ENCODE results near the gene NLGN1.

Gene NLGN1

DNA sequence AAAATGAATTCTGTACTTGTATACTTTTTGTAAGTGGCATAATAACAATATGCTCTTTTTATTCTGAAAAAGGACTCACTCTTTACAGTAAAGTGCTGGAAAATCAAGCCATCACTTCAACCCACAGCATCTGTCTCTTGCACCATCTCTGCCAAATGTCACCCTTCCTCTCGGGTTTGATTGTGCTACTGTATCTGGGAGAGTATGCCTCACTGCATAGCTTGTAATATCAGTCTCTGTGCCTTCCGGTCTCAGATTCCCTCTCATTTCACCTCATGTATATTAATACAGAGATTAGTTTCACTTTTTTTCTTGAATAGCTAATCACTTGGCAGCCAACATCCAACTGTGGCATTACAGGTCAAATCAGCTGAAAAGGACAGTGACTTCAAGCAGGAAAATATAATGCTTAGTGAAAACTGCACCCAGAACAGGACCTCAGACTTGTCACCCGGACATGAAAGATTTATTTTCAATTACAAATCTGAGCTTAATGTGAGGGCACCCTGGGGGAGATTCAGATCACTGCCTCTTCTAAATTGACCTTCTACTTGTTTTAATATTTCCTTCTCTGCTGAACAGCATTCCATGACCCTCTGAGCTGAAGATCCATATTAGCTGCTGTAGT lies 855.8 kb downstream of the NLGN1 start:
- Histone ChIP-seq H3K9me3 (ENCODE audit: control insufficient read depth, insufficient read depth, low read length) (peaks cover 5% of the 10 kb centered on the region; the same call in 1 of the 2 replicates), H3K4me3 (ENCODE audit: low read depth, low read length) (no peak overlapping the region), H3K36me3 (ENCODE audit: control insufficient read depth, insufficient read depth, low read length) (no peaks in the 10 kb centered on the region), H3K9ac (ENCODE audit: low read depth, low read length) (no peak overlapping the region), H3K4me1 (ENCODE audit: control insufficient read depth, insufficient read depth, low read length) (no peaks in the 10 kb centered on the region; the same call in 1 of the 2 replicates), H3K27ac (ENCODE audit: low read depth, low read length) (no peak overlapping the region), H3K27me3 (ENCODE audit: control insufficient read depth, insufficient read depth, low read length) (no peaks in the 10 kb centered on the region)

DNA sequence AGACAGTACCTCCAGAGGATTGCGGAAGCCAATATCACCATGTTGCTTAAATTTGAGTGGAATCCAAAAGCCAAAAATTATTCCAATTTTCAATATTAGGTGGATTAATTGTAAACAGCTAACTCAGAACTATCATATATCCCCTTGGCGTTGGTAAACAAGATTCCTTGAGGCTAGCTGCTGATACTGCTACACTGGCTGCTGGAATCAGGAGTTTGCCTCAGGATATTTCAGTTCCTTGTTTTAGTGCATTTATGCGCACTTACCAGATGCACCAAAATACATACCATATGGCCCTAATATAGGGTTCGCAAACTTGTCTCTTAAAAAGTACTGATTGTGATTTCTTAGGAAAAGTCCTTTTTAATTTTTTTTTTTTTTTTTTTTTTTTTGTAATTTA lies 856.4 kb downstream of the NLGN1 start:
- H3K27me3 ChIP-seq (ENCODE audit: control insufficient read depth, insufficient read depth, low read length): no peaks in the 10 kb centered on the region
- H3K4me3 ChIP-seq (ENCODE audit: low read depth, low read length): no peak overlapping the region
- H3K36me3 ChIP-seq (ENCODE audit: control insufficient read depth, insufficient read depth, low read length): no peaks in the 10 kb centered on the region
- H3K9ac ChIP-seq (ENCODE audit: low read depth, low read length): no peak overlapping the region
- H3K27ac ChIP-seq (ENCODE audit: low read depth, low read length): no peak overlapping the region
- H3K4me1 ChIP-seq (ENCODE audit: control insufficient read depth, insufficient read depth, low read length): no peaks in the 10 kb centered on the region; the same call in 1 of the 2 replicates
- peaks cover 5% of the 10 kb centered on the region; the same call in 1 of the 2 replicates for H3K9me3 ChIP-seq (ENCODE audit: control insufficient read depth, insufficient read depth, low read length)

DNA sequence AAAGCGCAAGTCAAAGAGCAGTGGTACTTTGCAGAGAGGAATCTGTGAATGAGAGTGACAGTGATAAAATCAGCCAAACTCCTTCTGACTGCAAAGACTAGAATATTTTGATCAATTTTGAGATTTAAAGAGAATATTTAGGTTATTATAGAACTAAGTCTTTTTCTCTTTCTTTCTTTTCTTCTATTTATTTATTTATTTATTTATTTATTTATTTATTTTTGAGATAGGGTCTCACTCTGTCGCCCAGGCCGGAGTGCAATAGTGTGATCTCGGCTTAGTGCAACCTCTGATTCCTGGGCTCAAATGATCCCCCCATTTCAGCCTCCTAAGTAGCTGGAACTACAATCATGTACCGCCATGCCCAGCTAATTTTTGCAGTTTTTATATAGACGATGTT lies 857.9 kb downstream of the NLGN1 start:
- no peaks in the 10 kb centered on the region; the same call in 1 of the 2 replicates for H3K4me1 ChIP-seq (ENCODE audit: control insufficient read depth, insufficient read depth, low read length)
- H3K9me3 ChIP-seq (ENCODE audit: control insufficient read depth, insufficient read depth, low read length): peaks cover 5% of the 10 kb centered on the region; the same call in 1 of the 2 replicates
- no peak overlapping the region for H3K4me3 ChIP-seq (ENCODE audit: low read depth, low read length)
- no peak overlapping the region for H3K9ac ChIP-seq (ENCODE audit: low read depth, low read length)
- no peaks in the 10 kb centered on the region for H3K27me3 ChIP-seq (ENCODE audit: control insufficient read depth, insufficient read depth, low read length)
- no peaks in the 10 kb centered on the region for H3K36me3 ChIP-seq (ENCODE audit: control insufficient read depth, insufficient read depth, low read length)
- no peak overlapping the region for H3K27ac ChIP-seq (ENCODE audit: low read depth, low read length)

DNA sequence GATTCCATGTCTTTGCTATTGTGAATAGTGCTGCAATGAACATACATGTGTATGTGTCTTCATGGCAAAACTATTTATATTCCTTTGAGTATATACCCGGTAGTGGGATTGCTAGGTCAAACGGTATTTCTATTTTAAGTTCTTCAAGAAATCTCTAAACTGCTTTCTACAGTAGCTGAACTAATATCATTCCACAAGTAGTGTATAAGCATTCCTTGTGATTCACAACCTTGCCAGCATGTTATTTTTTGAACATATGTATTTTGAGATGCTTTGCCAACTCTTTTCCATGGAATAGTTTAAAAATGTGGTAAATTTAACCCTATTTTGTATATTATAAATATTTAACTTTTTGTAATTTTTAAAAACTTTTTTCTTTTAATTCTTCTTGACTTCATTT lies 868.9 kb downstream of the NLGN1 start:
- no peak overlapping the region for H3K4me3 ChIP-seq (ENCODE audit: low read depth, low read length)
- no peaks in the 10 kb centered on the region for H3K9me3 ChIP-seq (ENCODE audit: control insufficient read depth, insufficient read depth, low read length)
- no peaks in the 10 kb centered on the region for H3K4me1 ChIP-seq (ENCODE audit: control insufficient read depth, insufficient read depth, low read length)
- H3K9ac ChIP-seq (ENCODE audit: low read depth, low read length): no peak overlapping the region
- H3K36me3 ChIP-seq (ENCODE audit: control insufficient read depth, insufficient read depth, low read length): no peaks in the 10 kb centered on the region
- H3K27me3 ChIP-seq (ENCODE audit: control insufficient read depth, insufficient read depth, low read length): no peaks in the 10 kb centered on the region
- H3K27ac ChIP-seq (ENCODE audit: low read depth, low read length): no peak overlapping the region

DNA sequence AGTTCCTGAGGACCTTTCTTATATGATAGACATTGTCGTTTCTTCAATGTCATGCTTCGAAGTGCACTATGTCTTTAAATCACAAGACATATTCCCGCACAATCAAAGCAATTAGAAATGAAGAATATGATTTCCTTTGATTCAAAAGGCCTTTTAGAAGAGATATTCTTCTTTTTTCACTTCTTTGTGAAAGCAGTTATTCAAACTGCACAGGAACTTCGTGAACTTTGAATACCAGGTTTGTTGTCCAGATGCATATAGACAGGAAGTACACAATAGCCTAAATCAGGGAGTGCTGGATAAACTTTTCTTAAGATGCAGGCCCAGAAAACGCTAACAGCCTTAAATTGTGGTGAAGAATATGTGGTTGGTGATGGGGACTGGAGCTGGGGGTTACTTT lies 870.5 kb downstream of the NLGN1 start:
- Histone ChIP-seq H3K4me3 (ENCODE audit: low read depth, low read length) (no peak overlapping the region), H3K9ac (ENCODE audit: low read depth, low read length) (no peak overlapping the region), H3K36me3 (ENCODE audit: control insufficient read depth, insufficient read depth, low read length) (no peaks in the 10 kb centered on the region), H3K4me1 (ENCODE audit: control insufficient read depth, insufficient read depth, low read length) (no peaks in the 10 kb centered on the region), H3K27ac (ENCODE audit: low read depth, low read length) (no peak overlapping the region), H3K27me3 (ENCODE audit: control insufficient read depth, insufficient read depth, low read length) (no peaks in the 10 kb centered on the region), H3K9me3 (ENCODE audit: control insufficient read depth, insufficient read depth, low read length) (no peaks in the 10 kb centered on the region)

DNA sequence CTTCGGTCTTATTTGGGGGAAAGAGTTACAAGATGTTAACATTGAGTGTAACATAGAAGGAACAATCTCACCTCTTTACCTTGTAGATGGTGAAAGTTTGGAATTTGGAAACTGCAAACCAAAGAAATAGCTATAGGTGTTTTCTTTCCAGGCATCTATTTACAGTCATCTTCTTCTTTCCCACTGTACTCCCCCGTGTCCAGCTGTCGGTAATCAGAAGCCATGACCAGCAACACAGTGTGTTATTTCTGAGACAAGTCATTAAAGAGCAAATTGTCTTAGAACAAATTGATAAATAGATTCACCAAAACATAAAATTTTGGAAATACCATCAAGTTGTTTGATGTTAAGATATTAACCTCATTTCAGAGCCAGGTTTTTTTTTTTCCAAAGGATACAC lies 871.0 kb downstream of the NLGN1 start:
- no peak overlapping the region for H3K4me3 ChIP-seq (ENCODE audit: low read depth, low read length)
- H3K9ac ChIP-seq (ENCODE audit: low read depth, low read length): no peak overlapping the region
- no peak overlapping the region for H3K27ac ChIP-seq (ENCODE audit: low read depth, low read length)
- H3K27me3 ChIP-seq (ENCODE audit: control insufficient read depth, insufficient read depth, low read length): no peaks in the 10 kb centered on the region
- H3K9me3 ChIP-seq (ENCODE audit: control insufficient read depth, insufficient read depth, low read length): no peaks in the 10 kb centered on the region
- no peaks in the 10 kb centered on the region for H3K4me1 ChIP-seq (ENCODE audit: control insufficient read depth, insufficient read depth, low read length)
- H3K36me3 ChIP-seq (ENCODE audit: control insufficient read depth, insufficient read depth, low read length): no peaks in the 10 kb centered on the region

DNA sequence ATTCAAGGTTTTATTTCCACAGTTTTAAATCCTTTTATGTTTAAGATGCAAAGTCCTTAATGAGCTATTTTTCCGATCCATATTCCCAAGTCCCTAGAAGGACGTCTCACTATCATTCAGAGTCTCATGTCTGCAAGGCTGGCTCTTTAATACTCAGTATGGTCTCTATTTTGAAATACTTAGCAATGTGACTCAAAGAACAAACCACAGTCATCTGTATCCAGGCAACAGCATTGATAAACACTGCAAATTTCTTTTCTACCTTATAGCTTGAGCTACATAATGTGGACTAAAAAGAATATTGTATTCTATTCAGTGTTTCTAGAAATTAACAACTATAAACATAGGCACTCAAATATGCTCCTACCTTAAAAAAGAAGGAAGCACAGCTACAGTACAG lies 873.3 kb downstream of the NLGN1 start:
- H3K36me3 ChIP-seq (ENCODE audit: control insufficient read depth, insufficient read depth, low read length): no peaks in the 10 kb centered on the region
- no peak overlapping the region for H3K27ac ChIP-seq (ENCODE audit: low read depth, low read length)
- no peak overlapping the region for H3K9ac ChIP-seq (ENCODE audit: low read depth, low read length)
- H3K4me1 ChIP-seq (ENCODE audit: control insufficient read depth, insufficient read depth, low read length): peaks cover 7% of the 10 kb centered on the region
- H3K4me3 ChIP-seq (ENCODE audit: low read depth, low read length): no peak overlapping the region
- no peaks in the 10 kb centered on the region for H3K9me3 ChIP-seq (ENCODE audit: control insufficient read depth, insufficient read depth, low read length)
- H3K27me3 ChIP-seq (ENCODE audit: control insufficient read depth, insufficient read depth, low read length): no peaks in the 10 kb centered on the region

DNA sequence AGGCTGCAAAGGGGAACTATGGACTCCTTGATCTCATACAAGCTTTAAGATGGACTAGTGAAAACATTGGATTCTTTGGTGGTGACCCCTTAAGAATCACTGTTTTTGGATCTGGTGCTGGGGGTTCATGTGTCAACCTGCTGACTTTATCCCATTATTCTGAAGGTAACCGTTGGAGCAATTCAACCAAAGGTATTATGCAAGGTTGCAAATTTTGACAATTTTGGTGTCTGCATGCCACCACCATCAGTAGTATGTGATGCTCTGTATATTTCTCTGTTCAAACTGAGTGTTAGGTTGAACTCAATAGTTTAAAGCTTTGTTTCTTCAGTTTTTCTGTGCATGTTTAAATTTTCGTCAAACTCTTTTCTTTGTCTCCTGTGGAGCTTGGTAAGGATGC lies 877.8 kb downstream of the NLGN1 start:
- Histone ChIP-seq H3K9me3 (ENCODE audit: control insufficient read depth, insufficient read depth, low read length) (no peaks in the 10 kb centered on the region), H3K4me1 (ENCODE audit: control insufficient read depth, insufficient read depth, low read length) (peaks cover 9% of the 10 kb centered on the region), H3K4me3 (ENCODE audit: low read depth, low read length) (no peak overlapping the region), H3K27me3 (ENCODE audit: control insufficient read depth, insufficient read depth, low read length) (no peaks in the 10 kb centered on the region), H3K9ac (ENCODE audit: low read depth, low read length) (no peak overlapping the region), H3K27ac (ENCODE audit: low read depth, low read length) (no peak overlapping the region), H3K36me3 (ENCODE audit: control insufficient read depth, insufficient read depth, low read length) (no peaks in the 10 kb centered on the region)

DNA sequence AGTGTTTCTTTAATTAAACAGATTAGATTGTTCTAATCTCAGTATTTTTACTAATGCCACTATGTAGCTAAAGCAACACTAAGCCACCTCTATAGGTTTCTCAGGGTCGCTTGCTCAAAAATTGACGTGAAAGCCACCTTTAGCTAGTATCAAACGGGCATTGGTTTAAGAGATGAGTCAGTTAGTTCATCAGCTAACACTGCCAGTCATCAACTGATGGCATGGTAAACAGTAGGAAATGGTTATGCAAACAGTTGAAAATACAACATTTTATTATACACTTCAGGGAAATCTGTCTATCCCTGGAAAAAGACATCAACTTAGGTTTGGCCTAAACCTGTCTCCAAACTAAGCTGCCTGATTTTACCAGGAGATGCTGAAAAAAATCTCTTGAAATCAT lies 879.3 kb downstream of the NLGN1 start:
- H3K4me1 ChIP-seq (ENCODE audit: control insufficient read depth, insufficient read depth, low read length): peaks cover 9% of the 10 kb centered on the region
- no peak overlapping the region for H3K27ac ChIP-seq (ENCODE audit: low read depth, low read length)
- no peaks in the 10 kb centered on the region for H3K36me3 ChIP-seq (ENCODE audit: control insufficient read depth, insufficient read depth, low read length)
- H3K9ac ChIP-seq (ENCODE audit: low read depth, low read length): no peak overlapping the region
- no peaks in the 10 kb centered on the region for H3K27me3 ChIP-seq (ENCODE audit: control insufficient read depth, insufficient read depth, low read length)
- H3K4me3 ChIP-seq (ENCODE audit: low read depth, low read length): no peak overlapping the region
- no peaks in the 10 kb centered on the region for H3K9me3 ChIP-seq (ENCODE audit: control insufficient read depth, insufficient read depth, low read length)

DNA sequence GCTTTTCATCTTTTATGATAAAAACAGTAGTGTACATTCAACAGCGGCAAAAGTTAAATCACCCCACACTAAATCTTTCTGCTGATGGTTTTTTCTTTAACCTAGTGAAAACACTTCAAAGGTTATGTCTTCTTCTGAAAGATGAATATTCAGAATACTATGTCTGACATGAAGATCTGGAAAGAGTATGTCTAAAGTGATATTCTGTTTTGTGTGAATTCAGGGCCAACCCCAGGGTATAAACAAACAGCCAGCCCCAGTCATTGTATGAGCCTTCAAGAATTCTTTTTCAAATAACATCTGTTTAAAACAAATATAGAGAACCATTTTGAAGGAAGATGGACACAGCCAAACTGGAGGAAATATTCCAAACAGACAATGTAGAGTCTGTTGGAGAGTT lies 880.5 kb downstream of the NLGN1 start:
- Histone ChIP-seq H3K4me1 (ENCODE audit: control insufficient read depth, insufficient read depth, low read length) (peaks cover 9% of the 10 kb centered on the region), H3K27me3 (ENCODE audit: control insufficient read depth, insufficient read depth, low read length) (no peaks in the 10 kb centered on the region), H3K4me3 (ENCODE audit: low read depth, low read length) (no peak overlapping the region), H3K36me3 (ENCODE audit: control insufficient read depth, insufficient read depth, low read length) (no peaks in the 10 kb centered on the region), H3K9ac (ENCODE audit: low read depth, low read length) (no peak overlapping the region), H3K27ac (ENCODE audit: low read depth, low read length) (no peak overlapping the region), H3K9me3 (ENCODE audit: control insufficient read depth, insufficient read depth, low read length) (no peaks in the 10 kb centered on the region)

DNA sequence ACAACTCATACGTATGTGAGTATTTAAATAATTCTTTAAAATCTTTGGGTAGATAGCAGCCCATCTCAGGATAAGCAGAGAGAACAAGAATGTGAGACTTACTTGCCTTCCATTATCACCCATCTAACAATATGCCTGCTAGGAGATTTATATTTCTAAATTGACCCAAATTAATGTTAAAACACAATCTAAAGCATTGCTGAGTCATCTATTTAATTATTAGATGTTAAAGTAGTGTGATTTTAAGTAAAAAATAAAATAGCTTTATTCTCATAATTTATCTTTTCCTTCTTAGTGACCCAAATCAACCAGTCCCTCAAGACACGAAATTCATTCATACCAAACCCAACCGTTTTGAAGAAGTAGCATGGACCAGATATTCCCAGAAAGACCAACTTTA lies 882.6 kb downstream of the NLGN1 start:
- H3K27me3 ChIP-seq (ENCODE audit: control insufficient read depth, insufficient read depth, low read length): no peaks in the 10 kb centered on the region
- H3K9me3 ChIP-seq (ENCODE audit: control insufficient read depth, insufficient read depth, low read length): no peaks in the 10 kb centered on the region
- no peak overlapping the region for H3K27ac ChIP-seq (ENCODE audit: low read depth, low read length)
- H3K9ac ChIP-seq (ENCODE audit: low read depth, low read length): no peak overlapping the region
- no peak overlapping the region for H3K4me3 ChIP-seq (ENCODE audit: low read depth, low read length)
- H3K4me1 ChIP-seq (ENCODE audit: control insufficient read depth, insufficient read depth, low read length): peaks cover 8% of the 10 kb centered on the region
- no peaks in the 10 kb centered on the region for H3K36me3 ChIP-seq (ENCODE audit: control insufficient read depth, insufficient read depth, low read length)
